ENCODE measurements around the gene LCN15.

Gene LCN15

GRCh38 chr9:136806631-136807201, 42.4 kb upstream of the LCN15 start:
- H3K36me3 ChIP-seq (replicated peaks; ENCODE audit: low read depth, low read length) = peaks cover 26% of the 10 kb centered on the region
- no peaks in the 10 kb centered on the region for H3K9me3 ChIP-seq (ENCODE audit: insufficient read depth, low read length)
- no peak overlapping the region for H2AFZ ChIP-seq (ENCODE audit: low read depth, low read length)
- peak overlapping the region; percentile 86 for H3K4me3 ChIP-seq (ENCODE audit: low read length)
- peaks cover 20% of the 10 kb centered on the region for H4K20me1 ChIP-seq (ENCODE audit: insufficient read depth, low read length)
- H3K9ac ChIP-seq (ENCODE audit: low read length) = peak overlapping the region; percentile 87
- peaks cover 7% of the 10 kb centered on the region; the same call in 1 of the 2 replicates for H3K27me3 ChIP-seq (ENCODE audit: low read depth, low read length)
- H3K4me1 ChIP-seq (ENCODE audit: low read length) = peaks cover 18% of the 10 kb centered on the region
- H3K4me2 ChIP-seq (ENCODE audit: low read length) = peak overlapping the region; percentile 98
- peak overlapping the region; percentile 80 for H3K27ac ChIP-seq (ENCODE audit: low read length)
- TF ChIP-seq CTCF (IDR thresholded peaks at IDR 0.05; ENCODE audit: low read depth, low read length) (no peak), EZH2phosphoT487 (IDR thresholded peaks at IDR 0.05; ENCODE audit: low read depth) (no peak)
- peaks cover 49% of the 10 kb centered on the region for H3K79me2 ChIP-seq (ENCODE audit: low read length)

- Histone ChIP-seq H3K9ac (ENCODE audit: low read length) (no peak overlapping the region), H3K4me2 (ENCODE audit: low read length) (peak overlapping the region; percentile 98; the same call in 1 of the 2 replicates), H3K79me2 (ENCODE audit: low read length) (peaks cover 43% of the 10 kb centered on the region), H3K27me3 (ENCODE audit: low read depth, low read length) (peaks cover 7% of the 10 kb centered on the region; the same call in 1 of the 2 replicates), H3K36me3 (replicated peaks; ENCODE audit: low read depth, low read length) (peaks cover 22% of the 10 kb centered on the region), H3K4me3 (ENCODE audit: low read length) (no peak overlapping the region), H3K27ac (ENCODE audit: low read length) (no peak overlapping the region), H2AFZ (ENCODE audit: low read depth, low read length) (no peak overlapping the region), H3K4me1 (ENCODE audit: low read length) (peaks cover 22% of the 10 kb centered on the region), H4K20me1 (ENCODE audit: insufficient read depth, low read length) (peaks cover 20% of the 10 kb centered on the region), H3K9me3 (ENCODE audit: insufficient read depth, low read length) (no peaks in the 10 kb centered on the region)
- TF ChIP-seq CTCF (IDR thresholded peaks at IDR 0.05; ENCODE audit: low read depth, low read length) (no peak), EZH2phosphoT487 (IDR thresholded peaks at IDR 0.05; ENCODE audit: low read depth) (no peak)
Observed at GRCh38 chr9:136806067-136806466, 41.7 kb upstream of the LCN15 start.

GRCh38 chr9:136805207-136805740, 41.0 kb upstream of the LCN15 start:
- Histone ChIP-seq H3K9me3 (ENCODE audit: insufficient read depth, low read length) (no peaks in the 10 kb centered on the region), H3K79me2 (ENCODE audit: low read length) (peaks cover 35% of the 10 kb centered on the region), H3K4me3 (ENCODE audit: low read length) (no peak overlapping the region), H3K27me3 (ENCODE audit: low read depth, low read length) (peaks cover 13% of the 10 kb centered on the region), H2AFZ (ENCODE audit: low read depth, low read length) (no peak overlapping the region), H3K9ac (ENCODE audit: low read length) (no peak overlapping the region), H3K36me3 (replicated peaks; ENCODE audit: low read depth, low read length) (peaks cover 18% of the 10 kb centered on the region), H3K4me1 (ENCODE audit: low read length) (peaks cover 29% of the 10 kb centered on the region), H4K20me1 (ENCODE audit: insufficient read depth, low read length) (peaks cover 26% of the 10 kb centered on the region), H3K4me2 (ENCODE audit: low read length) (no peak overlapping the region), H3K27ac (ENCODE audit: low read length) (no peak overlapping the region)
- TF ChIP-seq EZH2phosphoT487 (IDR thresholded peaks at IDR 0.05; ENCODE audit: low read depth) (no peak), CTCF (IDR thresholded peaks at IDR 0.05; ENCODE audit: low read depth, low read length) (no peak)

GRCh38 chr9:136804509-136805206, 40.3 kb upstream of the LCN15 start:
- Histone ChIP-seq H3K9ac (ENCODE audit: low read length) (no peak overlapping the region), H3K4me1 (ENCODE audit: low read length) (peaks cover 31% of the 10 kb centered on the region), H3K79me2 (ENCODE audit: low read length) (peaks cover 29% of the 10 kb centered on the region), H3K9me3 (ENCODE audit: insufficient read depth, low read length) (no peaks in the 10 kb centered on the region), H3K4me3 (ENCODE audit: low read length) (no peak overlapping the region), H3K4me2 (ENCODE audit: low read length) (no peak overlapping the region), H2AFZ (ENCODE audit: low read depth, low read length) (no peak overlapping the region), H3K27ac (ENCODE audit: low read length) (no peak overlapping the region), H3K36me3 (replicated peaks; ENCODE audit: low read depth, low read length) (peaks cover 12% of the 10 kb centered on the region), H3K27me3 (ENCODE audit: low read depth, low read length) (peaks cover 13% of the 10 kb centered on the region), H4K20me1 (ENCODE audit: insufficient read depth, low read length) (peaks cover 21% of the 10 kb centered on the region)
- TF ChIP-seq CTCF (IDR thresholded peaks at IDR 0.05; ENCODE audit: low read depth, low read length) = no peak
- no peak for TF ChIP-seq EZH2phosphoT487 (IDR thresholded peaks at IDR 0.05; ENCODE audit: low read depth)

All from OCI-LY3 (cell line).